T-helper 1 cell (primary cell): Measurements from ENCODE around the gene VKORC1.
"Not testable (repeated sequence)": the region's sequence is repeated elsewhere in the genome, so short reads cannot be mapped to it uniquely, and the experiment has no call there.

Experiments
- DNase-seq, 5 donors: peaks; one replicate each; pipeline ENCODE4 v3.0.0-alpha.2; 2012 to 2020

The VKORC1 gene

GRCh38 chr16:31106509-31107464 is 12.2 kb upstream of the VKORC1 start:
- no peak for DNase-seq

DNA sequence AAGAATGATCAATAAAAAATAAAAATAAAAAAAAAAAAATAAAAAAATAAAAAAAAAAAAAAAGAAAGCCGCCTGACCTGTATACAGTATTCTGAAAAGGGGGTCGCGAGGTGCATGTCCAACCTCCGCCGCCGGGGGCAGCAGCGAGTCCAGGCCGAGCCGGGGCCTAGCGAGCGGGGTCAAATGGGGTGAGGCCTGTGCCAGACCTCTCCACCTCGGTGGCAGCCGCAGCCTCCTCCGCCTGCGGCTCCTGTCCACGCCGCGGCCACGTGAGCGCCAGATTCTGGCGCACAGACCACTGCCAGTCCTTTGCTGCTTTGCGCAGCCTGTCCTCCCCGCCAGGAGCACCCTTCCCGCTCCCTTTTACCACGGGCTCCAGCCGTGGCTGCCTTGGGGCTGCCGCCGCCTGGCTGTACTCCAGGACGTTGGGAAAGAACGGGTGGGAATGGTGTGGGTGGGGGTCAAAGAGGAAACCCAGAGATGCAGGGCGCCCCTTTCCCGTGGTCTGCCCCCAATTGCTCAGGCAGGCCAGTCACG is 11.1 kb upstream of the VKORC1 start:
- peak; percentile 46 to 78 (median 63) for DNase-seq

DNA sequence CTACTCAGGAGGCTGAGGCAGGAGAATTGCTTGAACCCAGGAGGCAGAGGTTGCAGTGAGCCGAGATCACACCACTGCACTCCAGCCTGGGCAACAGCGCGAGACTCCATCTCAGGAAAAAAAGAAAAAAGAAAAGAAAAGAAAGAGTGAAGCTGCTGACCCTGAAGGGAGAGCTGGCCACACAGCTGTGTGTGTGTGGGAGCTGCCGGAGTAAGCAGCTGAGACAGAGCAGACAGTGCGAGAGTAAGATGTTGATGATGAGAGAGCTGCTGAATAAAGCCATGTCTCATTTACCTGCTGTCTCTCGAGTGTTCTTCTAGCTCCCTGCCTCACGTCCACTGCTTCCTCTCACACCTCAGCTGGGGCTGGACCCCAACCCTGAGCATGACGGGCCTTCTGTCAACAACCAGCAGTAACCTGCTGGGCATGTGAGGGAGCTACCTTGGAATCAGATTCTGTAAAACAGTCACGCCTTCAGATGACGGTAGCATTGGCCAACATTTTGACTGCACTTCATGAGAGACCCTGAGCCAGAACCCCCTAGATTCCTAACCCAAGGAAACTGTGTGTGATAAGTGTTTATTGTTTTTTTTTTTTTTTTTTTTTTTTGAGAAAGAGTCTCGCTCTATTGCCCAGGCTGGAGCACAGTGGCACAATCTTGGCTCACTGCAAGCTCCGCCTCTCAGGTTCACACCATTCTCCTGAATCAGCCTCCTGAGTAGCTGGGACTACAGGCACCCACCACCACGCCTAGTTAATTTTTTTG is 6.5 kb upstream of the VKORC1 start:
- not testable (repeated sequence) for DNase-seq

DNA sequence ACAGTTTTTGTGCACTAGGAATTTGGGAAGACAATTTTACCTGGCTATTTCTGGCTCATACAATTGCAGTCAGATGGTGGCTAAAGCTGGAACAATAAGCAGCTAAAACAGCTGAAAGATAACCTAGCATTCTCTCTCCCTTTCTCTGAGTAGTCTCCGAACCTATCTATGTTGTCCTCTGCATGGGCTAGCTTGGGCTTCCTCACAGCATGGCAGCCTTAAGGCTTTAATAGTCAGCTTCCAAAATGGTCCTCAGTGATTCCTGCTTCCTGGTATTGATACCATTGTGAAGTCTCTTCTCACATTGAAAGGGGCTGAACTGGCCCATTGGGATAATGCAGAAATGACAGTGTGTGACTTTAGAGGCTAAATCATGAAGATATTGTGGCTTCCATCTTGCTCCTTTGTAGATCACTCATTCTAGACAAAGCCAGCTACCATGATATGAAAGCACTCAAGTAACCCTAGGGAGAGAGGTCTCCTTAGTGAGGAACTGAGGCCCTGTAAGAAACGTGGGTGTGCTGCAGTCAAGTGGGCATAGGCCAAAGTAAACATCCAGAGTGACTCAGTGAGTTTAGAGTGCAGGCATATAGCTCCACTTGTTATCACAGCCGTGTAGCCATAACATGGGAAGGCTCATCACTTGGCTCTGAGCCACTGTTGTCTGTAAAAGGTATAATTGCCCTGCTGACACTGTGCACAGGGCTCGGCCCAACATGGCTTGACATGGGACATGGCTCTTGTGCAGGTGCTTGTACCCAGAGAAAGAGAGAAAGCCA is 5.5 kb upstream of the VKORC1 start:
- no peak for DNase-seq

DNA sequence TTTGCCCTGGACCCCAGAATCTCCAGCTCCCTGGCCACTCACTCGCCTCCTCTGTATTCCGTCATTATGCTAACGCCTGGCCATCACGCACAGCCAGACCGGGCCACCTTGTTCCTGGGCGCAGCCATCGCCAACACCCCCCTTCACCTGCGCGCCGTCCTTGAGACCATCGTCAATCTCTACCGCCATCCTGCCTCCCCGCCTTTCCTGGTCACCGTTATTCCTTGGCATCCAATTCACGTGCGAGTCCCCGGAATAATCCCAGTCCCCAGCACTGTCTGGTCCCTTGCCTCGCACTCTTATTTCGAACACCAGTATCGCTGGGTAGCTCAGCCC is 541 bp downstream of the VKORC1 start:
- DNase-seq = no peak

GRCh38 chr16:31093132-31093703 is 1.4 kb downstream of the VKORC1 start:
- DNase-seq = no peak

- DNase-seq = no peak
Measured at GRCh38 chr16:31092330-31092729, 2.3 kb downstream of the VKORC1 start.

GRCh38 chr16:31090540-31090939 is 4.1 kb downstream of the VKORC1 start:
- no peak for DNase-seq

DNA sequence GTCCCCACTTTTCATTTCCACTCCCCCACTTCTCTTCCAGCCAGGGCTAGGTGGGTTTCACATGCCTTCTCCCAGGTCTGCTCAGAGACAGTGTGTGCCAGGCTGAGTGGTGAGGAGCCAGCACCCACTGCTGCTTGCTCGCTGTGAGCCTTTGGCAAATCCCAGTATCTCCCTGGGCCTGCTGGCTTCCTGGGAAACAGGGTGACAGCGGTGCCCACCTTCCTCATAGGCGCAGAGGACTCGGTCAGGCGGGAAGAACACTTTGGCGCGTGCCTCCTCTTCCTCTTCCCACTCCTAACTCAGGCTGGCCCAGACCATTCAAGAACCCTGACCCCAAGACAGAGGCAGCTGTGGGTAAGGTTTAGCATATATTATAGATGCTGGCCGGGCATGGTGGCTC is 5.4 kb downstream of the VKORC1 start:
- DNase-seq = no peak

GRCh38 chr16:31088459-31089183 is 6.0 kb downstream of the VKORC1 start, which contains the start of gene PRSS53:
PRSS53 (minus strand) TSS chr16:31088943; CDS start chr16:31088809, 134 bp downstream.
- DNase-seq = no peak

DNA sequence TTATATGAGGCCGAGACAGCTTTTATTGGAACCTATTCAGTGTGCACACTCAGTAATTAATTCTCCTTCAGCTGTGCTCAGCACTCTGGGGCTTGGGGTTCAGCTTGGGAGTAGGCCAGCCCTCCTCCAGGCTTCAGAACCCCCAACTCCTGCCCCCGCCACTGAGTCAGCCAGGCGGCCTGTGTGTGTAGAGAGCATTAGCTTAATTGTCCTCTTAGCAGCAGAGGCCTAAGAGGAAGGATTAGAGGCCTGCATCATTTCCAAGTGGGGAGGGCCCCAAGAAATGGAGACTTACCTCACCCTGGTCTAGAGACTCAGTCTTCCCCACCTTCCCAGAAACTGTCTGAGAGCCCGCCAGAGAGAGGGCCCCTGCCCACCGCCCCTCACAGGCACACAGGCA is 6.6 kb downstream of the VKORC1 start:
- DNase-seq = no peak

DNA sequence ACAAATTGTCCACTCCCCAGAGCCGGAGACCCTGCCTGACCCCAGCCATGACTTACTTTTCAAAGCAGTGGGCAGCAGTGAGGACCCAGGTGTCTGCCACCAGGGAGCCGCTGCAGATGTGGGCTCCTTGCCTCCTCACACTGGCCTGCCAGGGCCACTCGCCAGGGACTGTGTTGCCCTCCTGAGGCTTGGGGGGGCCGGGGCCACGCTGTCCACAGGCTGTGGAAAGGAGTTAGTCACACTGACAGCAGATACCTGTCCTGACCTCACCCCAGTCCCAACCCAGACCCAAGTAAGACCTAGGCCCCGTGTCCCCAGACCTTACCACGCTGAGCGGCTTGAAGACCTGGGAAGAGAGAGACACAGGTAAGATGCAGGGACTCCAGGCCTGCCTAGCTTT is 7.1 kb downstream of the VKORC1 start:
- DNase-seq = no peak

- no peak for DNase-seq
Measured at GRCh38 chr16:31086629-31086906, 8.0 kb downstream of the VKORC1 start.

- no peak for DNase-seq
Measured at GRCh38 chr16:31085873-31086628, 8.5 kb downstream of the VKORC1 start.

DNA sequence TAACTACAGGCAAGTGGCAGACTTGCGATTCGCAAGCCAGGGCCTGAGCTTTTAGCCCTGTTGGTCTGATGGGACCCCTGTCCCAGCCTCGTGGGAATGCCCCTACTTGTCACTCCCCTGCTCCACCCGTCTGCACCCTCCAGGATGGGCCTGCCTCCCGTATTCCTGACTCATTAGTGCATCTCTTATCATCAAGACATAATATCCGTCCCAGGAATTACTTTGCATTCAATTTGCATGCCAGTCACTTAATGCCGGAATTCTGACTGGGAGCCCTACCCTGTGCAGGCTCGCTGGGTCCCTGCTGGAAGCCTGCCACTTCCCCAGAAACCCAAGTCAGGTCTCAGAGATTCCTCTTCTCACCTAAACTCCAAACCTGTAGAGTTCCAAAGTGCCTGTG is 9.2 kb downstream of the VKORC1 start:
- DNase-seq = no peak

GRCh38 chr16:31084584-31085302 is 9.9 kb downstream of the VKORC1 start:
- DNase-seq = no peak

- DNase-seq = no peak
Measured at GRCh38 chr16:31083981-31084380, 10.6 kb downstream of the VKORC1 start.

GRCh38 chr16:31083556-31083955 is 11.0 kb downstream of the VKORC1 start:
- no peak for DNase-seq

DNA sequence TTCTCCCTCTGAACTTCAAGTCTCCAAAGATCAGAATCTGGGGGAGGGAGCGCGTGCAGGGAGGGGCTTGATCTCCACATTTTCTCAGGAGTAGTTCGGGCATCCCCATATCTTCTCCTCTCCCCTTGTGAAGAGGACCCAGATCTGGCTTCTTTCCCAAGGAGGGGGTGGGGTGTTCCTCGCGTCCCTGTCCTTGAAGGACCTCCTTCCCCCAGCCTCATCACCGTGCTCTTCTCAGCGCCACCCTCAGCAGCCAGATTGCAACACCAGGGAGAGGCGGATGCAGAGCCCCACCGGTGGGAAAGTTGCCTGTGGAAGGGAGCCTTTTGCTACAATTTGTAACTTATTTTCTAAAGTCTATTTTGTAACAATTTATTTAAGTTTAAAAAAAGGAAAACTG is 11.5 kb downstream of the VKORC1 start:
- no peak for DNase-seq

DNA sequence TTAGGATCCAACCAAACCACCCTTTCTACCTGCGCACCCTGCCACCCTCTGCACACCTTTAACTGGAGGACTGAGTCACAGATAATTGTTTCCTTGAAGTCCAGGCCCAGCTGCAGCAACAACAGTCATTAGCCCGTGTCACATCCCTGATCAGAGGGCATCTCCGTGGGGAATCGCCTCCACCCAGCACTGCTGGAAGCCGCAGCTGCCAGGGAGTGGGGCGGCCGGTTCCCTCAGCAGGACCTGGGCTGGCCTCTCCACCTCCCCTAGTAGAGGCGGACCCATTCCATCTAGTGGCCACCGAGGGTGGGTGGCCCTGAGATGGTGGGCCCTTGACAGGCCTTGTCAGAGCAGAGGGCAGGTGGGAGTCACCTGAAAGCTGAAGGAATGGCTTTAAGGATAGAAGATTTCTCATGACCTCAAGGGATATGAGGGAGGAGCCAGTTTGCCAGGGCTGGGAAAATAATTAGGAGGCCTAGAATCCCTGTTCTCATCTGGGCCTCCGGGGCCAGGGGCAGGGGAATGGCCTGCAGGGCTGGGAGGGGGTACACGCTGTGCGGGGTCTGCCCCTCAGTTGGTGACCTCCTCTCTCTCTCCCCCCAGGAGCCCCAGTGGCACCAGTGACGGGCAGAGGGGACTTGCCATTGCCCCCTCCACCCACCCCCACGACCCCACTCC is 12.1 kb downstream of the VKORC1 start:
- no peak for DNase-seq
